NT2/D1 (cell line): ENCODE measurements around the gene SPATA6.

Source experiments
- SUZ12 ChIP-seq: IDR thresholded peaks from 2 replicates; pipeline ENCODE4 v1.6.1; 2011; ENCODE audit not compliant: insufficient read length, insufficient read depth; ENCODE audit errors: extremely low read depth
- YY1 ChIP-seq: IDR thresholded peaks from 2 replicates; pipeline ENCODE4 v1.6.1; 2011; ENCODE audit not compliant: insufficient read length, insufficient read depth
- ZNF274 ChIP-seq: IDR thresholded peaks from 2 replicates; pipeline ENCODE4 v1.6.1; 2011; ENCODE audit warnings: mild to moderate bottlenecking, low read depth, low read length

GRCh38 chr1:48415050-48415449 lies 57.0 kb downstream of the SPATA6 start:
- TF ChIP-seq ZNF274 (no peak), YY1 (no peak), SUZ12 (no peak)
